ENCODE data around the gene CD93. TPM values are rescaled to one million over a fixed set of nuclear protein-coding genes. Genes with fewer than 3 reads are reported as not detected.

CD93 gene
- total and polyA plus RNA-seq, 7 donors = 7.7 to 35.7 (median 17.6) TPM

GRCh38 chr20:23082846-23083552 lies 3.1 kb downstream of the CD93 start:
- no peaks in the 10 kb centered on the region for H3K4me1 ChIP-seq
- ATAC-seq = peak in 1 of 4 donors; percentile 26
- TF ChIP-seq, protein P1, sequence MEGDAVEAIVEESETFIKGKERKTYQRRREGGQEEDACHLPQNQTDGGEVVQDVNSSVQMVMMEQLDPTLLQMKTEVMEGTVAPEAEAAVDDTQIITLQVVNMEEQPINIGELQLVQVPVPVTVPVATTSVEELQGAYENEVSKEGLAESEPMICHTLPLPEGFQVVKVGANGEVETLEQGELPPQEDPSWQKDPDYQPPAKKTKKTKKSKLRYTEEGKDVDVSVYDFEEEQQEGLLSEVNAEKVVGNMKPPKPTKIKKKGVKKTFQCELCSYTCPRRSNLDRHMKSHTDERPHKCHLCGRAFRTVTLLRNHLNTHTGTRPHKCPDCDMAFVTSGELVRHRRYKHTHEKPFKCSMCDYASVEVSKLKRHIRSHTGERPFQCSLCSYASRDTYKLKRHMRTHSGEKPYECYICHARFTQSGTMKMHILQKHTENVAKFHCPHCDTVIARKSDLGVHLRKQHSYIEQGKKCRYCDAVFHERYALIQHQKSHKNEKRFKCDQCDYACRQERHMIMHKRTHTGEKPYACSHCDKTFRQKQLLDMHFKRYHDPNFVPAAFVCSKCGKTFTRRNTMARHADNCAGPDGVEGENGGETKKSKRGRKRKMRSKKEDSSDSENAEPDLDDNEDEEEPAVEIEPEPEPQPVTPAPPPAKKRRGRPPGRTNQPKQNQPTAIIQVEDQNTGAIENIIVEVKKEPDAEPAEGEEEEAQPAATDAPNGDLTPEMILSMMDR (IDR thresholded peaks at IDR 0.05) = no peak

GRCh38 chr20:23081263-23081819 lies 4.8 kb downstream of the CD93 start:
- Histone ChIP-seq H3K27me3 (ENCODE audit: insufficient read depth in 3 of 3, low read length in 2 of 3) (no peaks in the 10 kb centered on the region), H3K4me3 (peak overlapping the region; percentile 67), H3K36me3 (ENCODE audit: insufficient read depth in 1 of 2, low read depth in 1 of 2) (no peaks in the 10 kb centered on the region), H3K27ac (no peak overlapping the region), H3K4me1 (no peaks in the 10 kb centered on the region), H3K9me3 (no peaks in the 10 kb centered on the region)
- intact Hi-C loops (cut with DNase I) = no loop called here
- WGBS, 3 donors = 72 to 84% (median 81%) methylated on average over 9 of the region's 9 CpGs
- DNase-seq = no peak
- TF ChIP-seq, protein P1 (IDR thresholded peaks at IDR 0.05) = no peak
- no peak for ATAC-seq

More at GRCh38 chr20:23082846-23083552, 3.1 kb downstream of the CD93 start:
- Histone ChIP-seq H3K27me3 (ENCODE audit: insufficient read depth in 3 of 3, low read length in 2 of 3) (no peaks in the 10 kb centered on the region), H3K9me3 (no peaks in the 10 kb centered on the region), H3K27ac (peak overlapping the region; percentile 82), H3K36me3 (ENCODE audit: insufficient read depth in 1 of 2, low read depth in 1 of 2) (no peaks in the 10 kb centered on the region), H3K4me3 (peak overlapping the region; percentile 67)
- intact Hi-C loops (cut with DNase I) = no loop called here
- DNase-seq = no peak
- WGBS, 3 donors = 60 to 72% (median 64%) methylated on average over 9 of the region's 9 CpGs

DNA sequence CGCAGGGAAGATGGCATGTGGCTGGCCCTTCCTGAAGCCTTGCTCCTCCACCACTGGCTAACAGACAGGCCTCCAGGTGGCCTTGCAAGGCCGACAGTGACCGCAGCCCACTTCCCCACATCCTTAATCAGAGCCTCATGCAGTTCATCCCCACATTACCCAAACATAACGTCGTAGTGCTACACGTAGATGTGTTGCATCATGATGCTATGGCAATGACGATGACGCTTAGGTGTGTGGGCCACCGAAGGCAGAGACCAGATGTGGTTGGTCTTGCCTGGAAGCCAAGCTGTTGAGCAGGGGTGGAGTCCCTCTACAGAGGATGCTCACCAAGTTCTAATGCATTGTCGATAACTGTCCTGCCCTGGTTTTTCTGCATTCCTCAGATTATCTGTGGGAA lies 5.6 kb downstream of the CD93 start:
- H3K9me3 ChIP-seq = no peaks in the 10 kb centered on the region
- 75 to 82% (median 76%) methylated on average over 10 of the region's 10 CpGs for WGBS, 3 donors
- H3K4me1 ChIP-seq = no peaks in the 10 kb centered on the region
- intact Hi-C loops (cut with DNase I) = no loop called here
- TF ChIP-seq, protein P1 (IDR thresholded peaks at IDR 0.05) = no peak
- no peak overlapping the region for H3K27ac ChIP-seq
- H3K36me3 ChIP-seq (ENCODE audit: insufficient read depth in 1 of 2, low read depth in 1 of 2) = no peaks in the 10 kb centered on the region
- H3K27me3 ChIP-seq (ENCODE audit: insufficient read depth in 3 of 3, low read length in 2 of 3) = no peaks in the 10 kb centered on the region
- DNase-seq (no peak), ATAC-seq (no peak)
- peak overlapping the region; percentile 67 for H3K4me3 ChIP-seq

DNA sequence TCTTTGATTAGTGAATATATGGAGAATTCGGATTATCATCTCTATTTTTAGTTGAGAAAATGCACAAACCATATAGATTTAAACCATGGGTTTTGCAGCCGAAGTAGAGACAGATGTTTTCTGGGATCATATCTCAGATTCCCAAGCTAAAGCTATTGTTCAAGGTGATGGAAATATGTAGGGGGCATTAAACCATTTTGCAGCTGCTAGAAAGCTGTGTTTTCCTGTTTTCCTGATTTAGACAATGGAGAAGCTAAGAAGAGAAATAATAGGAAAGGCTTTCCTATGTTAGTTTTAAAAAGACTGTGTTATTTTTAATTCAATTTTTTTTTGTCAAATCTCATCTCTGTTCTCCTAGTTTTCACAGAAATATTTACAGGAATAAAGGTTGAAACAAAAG lies 6.2 kb downstream of the CD93 start:
- Histone ChIP-seq H3K9me3 (no peaks in the 10 kb centered on the region), H3K4me1 (no peaks in the 10 kb centered on the region), H3K36me3 (ENCODE audit: insufficient read depth in 1 of 2, low read depth in 1 of 2) (no peaks in the 10 kb centered on the region), H3K4me3 (no peak overlapping the region), H3K27me3 (ENCODE audit: insufficient read depth in 3 of 3, low read length in 2 of 3) (no peaks in the 10 kb centered on the region), H3K27ac (no peak overlapping the region)
- ATAC-seq (no peak), DNase-seq (no peak)
- TF ChIP-seq, protein P1 (IDR thresholded peaks at IDR 0.05) = no peak
- intact Hi-C loops (cut with DNase I) = no loop called here
- 80 to 86% (median 85%) methylated on average over 2 of the region's 2 CpGs for WGBS, 3 donors

All from psoas muscle (tissue), 8 donors.